IMR-90 (cell line): ENCODE measurements around the gene PHKB. TPM values are rescaled to one million over a fixed set of nuclear protein-coding genes. Genes with fewer than 3 reads are reported as not detected.

Experiments used
- ATAC-seq: fragments of 200-7000 bp; cut with Tn5 transposase; 2 replicates; pipeline ENCODE4 v1.9.1; 2020; ENCODE audit warnings: low read depth, mild to moderate bottlenecking, moderate library complexity
- BruUV-seq: library from RNA; stranded (reverse); fragments of 400-500 nt; replicated peaks from 2 replicates; lab custom pipeline; 2021; lab: Mats Ljungman, UMichigan
- CTCF ChIA-PET: fragments of 300-600 bp; formaldehyde crosslinking; extraction: SDS; loops from one replicate; lab custom pipeline; 2021; ENCODE audit warnings: antibody characterized with exemption; lab: Yijun Ruan, JAX
- POLR2A ChIA-PET: fragments of 300-600 bp; sonication (Branson Sonifier 250); formaldehyde crosslinking; loops from one replicate; lab custom pipeline; 2022; ENCODE audit warnings: antibody characterized with exemption; ENCODE audit not compliant: unreplicated experiment; lab: Charles Lee
- DNase-seq: peaks from one replicate; pipeline ENCODE4 v3.0.0; 2013
- H2AFZ ChIP-seq: replicated peaks from 2 replicates; pipeline ENCODE3; 2013; ENCODE audit warnings: low read length, mild to moderate bottlenecking; ENCODE audit not compliant: poor library complexity
- H2AK5ac ChIP-seq: 2 replicates; pipeline ENCODE4 v1.6.1; 2013; ENCODE audit warnings: low read depth, low read length, inconsistent platforms
- H2AK9ac ChIP-seq: replicated peaks from 2 replicates; pipeline ENCODE3; 2013; ENCODE audit warnings: mild to moderate bottlenecking, low read depth, low read length, moderate library complexity; ENCODE audit not compliant: poor library complexity
- H2BK120ac ChIP-seq: 2 replicates; pipeline ENCODE4 v1.6.1; 2013; ENCODE audit warnings: low read depth, low read length, inconsistent platforms
- H2BK15ac ChIP-seq: 3 replicates; pipeline ENCODE4 v1.6.1; 2013; ENCODE audit warnings: low read depth, low read length, inconsistent platforms
- H2BK20ac ChIP-seq: 2 replicates; pipeline ENCODE4 v1.6.1; 2013; ENCODE audit warnings: low read depth, mild to moderate bottlenecking, inconsistent platforms, low read length, moderate library complexity
- H2BK5ac ChIP-seq: 2 replicates; pipeline ENCODE4 v1.6.1; 2013; ENCODE audit warnings: mild to moderate bottlenecking, low read depth, low read length, inconsistent platforms; ENCODE audit not compliant: poor library complexity, severe bottlenecking
- H3K14ac ChIP-seq: replicated peaks from 2 replicates; pipeline ENCODE4 v1.6.1; 2013; ENCODE audit warnings: low read depth, low read length, inconsistent platforms
- H3K18ac ChIP-seq: 2 replicates; pipeline ENCODE4 v1.6.1; 2013; ENCODE audit warnings: low read depth, low read length, control low read depth
- H3K23ac ChIP-seq: 2 replicates; pipeline ENCODE4 v1.6.1; 2013; ENCODE audit warnings: low read depth, low read length, inconsistent platforms
- H3K27ac ChIP-seq: 2 replicates; pipeline ENCODE4 v1.5.1; 2013; ENCODE audit warnings: mild to moderate bottlenecking, control low read depth, low read length; ENCODE audit not compliant: insufficient read depth
- H3K27me3 ChIP-seq: 2 replicates; pipeline ENCODE4 v1.6.1; 2013; ENCODE audit warnings: low read length; ENCODE audit not compliant: control insufficient read depth, insufficient read depth
- H3K36me3 ChIP-seq: 2 replicates; pipeline ENCODE4 v1.6.1; 2013; ENCODE audit warnings: low read length, mixed read lengths; ENCODE audit not compliant: control insufficient read depth, insufficient read depth
- H3K4ac ChIP-seq: 2 replicates; pipeline ENCODE4 v1.6.1; 2013; ENCODE audit warnings: low read depth, low read length, inconsistent platforms
- H3K4me1 ChIP-seq: 2 replicates; pipeline ENCODE4 v1.6.1; 2013; ENCODE audit warnings: low read length, mixed read lengths; ENCODE audit not compliant: control insufficient read depth, insufficient read depth
- H3K4me2 ChIP-seq: 2 replicates; pipeline ENCODE4 v1.6.1; 2013; ENCODE audit warnings: low read depth, mild to moderate bottlenecking, control low read depth, low read length, moderate library complexity
- H3K4me3 ChIP-seq: 2 replicates; pipeline ENCODE4 v1.5.1; 2013; ENCODE audit warnings: low read depth, mild to moderate bottlenecking, control low read depth, low read length, moderate library complexity; ENCODE audit not compliant: insufficient read depth
- H3K56ac ChIP-seq: 2 replicates; pipeline ENCODE4 v1.6.1; 2013; ENCODE audit warnings: low read length, inconsistent platforms; ENCODE audit not compliant: insufficient read depth; ENCODE audit errors: extremely low read depth
- H3K79me1 ChIP-seq, 2 experiments: 2 replicates each; pipeline ENCODE4 v1.6.1; 2013; ENCODE audit warnings: low read length in 2 of 2, inconsistent platforms in 1 of 2, low read depth in 1 of 2
- H3K9ac ChIP-seq: 2 replicates; pipeline ENCODE4 v1.6.1; 2013; ENCODE audit warnings: low read depth, low read length, control low read depth
- H3K9me1 ChIP-seq: 2 replicates; pipeline ENCODE4 v1.6.1; 2013; ENCODE audit warnings: low read length, inconsistent platforms; ENCODE audit not compliant: insufficient read depth
- H3K9me3 ChIP-seq: 2 replicates; pipeline ENCODE4 v1.6.1; 2013; ENCODE audit warnings: low read length; ENCODE audit not compliant: control insufficient read depth, insufficient read depth
- H4K20me1 ChIP-seq: 2 replicates; pipeline ENCODE4 v1.6.1; 2013; ENCODE audit warnings: low read length, inconsistent platforms; ENCODE audit not compliant: insufficient read depth
- H4K5ac ChIP-seq: 2 replicates; pipeline ENCODE4 v1.6.1; 2013; ENCODE audit warnings: mild to moderate bottlenecking, low read depth, low read length, control low read depth
- H4K8ac ChIP-seq, 2 experiments: 2 replicates each; pipeline ENCODE4 v1.6.1; 2013; ENCODE audit warnings: low read depth in 2 of 2, low read length in 2 of 2, control low read depth in 1 of 2, inconsistent platforms in 1 of 2
- H4K91ac ChIP-seq: 2 replicates; pipeline ENCODE4 v1.6.1; 2013; ENCODE audit warnings: low read depth, low read length, inconsistent platforms; ENCODE audit not compliant: insufficient read depth
- MAZ ChIP-seq: IDR thresholded peaks from 2 replicates; pipeline ENCODE4 v1.6.1; 2012; ENCODE audit warnings: low read depth, mild to moderate bottlenecking, low read length, improper control_type of control experiment, moderate library complexity, borderline replicate concordance
- WGBS, 2 experiments: methylation state at CpG; one replicate each; pipeline versions ENCODE4 v1.1.5 to v1.1.7; 2013; ENCODE audit warnings: missing lambda C conversion rate in 2 of 2; ENCODE audit not compliant: insufficient read length in 1 of 2; ENCODE audit errors: extremely low coverage in 2 of 2; 5-methylcytosine and 5-hydroxymethylcytosine counted together
- dilution Hi-C: fragments of 300-500 bp; cut with HindIII; formaldehyde crosslinking; loops from one replicate; pipeline ENCODE4 v1.14.3; 2018; ENCODE audit warnings: low sequenced_read_pairs; ENCODE audit not compliant: unreplicated experiment
- in situ Hi-C: fragments of 300-500 bp; cut with MboI; formaldehyde crosslinking; loops from 3 replicates; pipeline ENCODE4 v1.14.3; 2019; ENCODE audit warnings: low sequenced_read_pairs, inconsistent platforms, mixed read lengths
- intact Hi-C: fragments of 100-400 bp; cut with micrococcal nuclease; formaldehyde crosslinking; loops from 2 replicates; pipeline ENCODE4 v1.10.0; 2022
- polyA plus RNA-seq, 3 experiments: library from polyadenylated mRNA; depleted of rRNA; stranded (reverse); fragments of >200 nt; gene quantifications; 2 replicates each; pipeline ENCODE4 v1.2.3, GENCODE V29; 2012; ENCODE audit warnings: low replicate concordance in 1 of 3
- total RNA-seq: library from RNA; depleted of rRNA; stranded (reverse); fragments of >200 nt; gene quantifications from 2 replicates; pipeline ENCODE4 v1.2.3, GENCODE V29; 2012
- TF ChIP-seq, protein P1 (sequence below): conservative IDR thresholded peaks from 2 replicates; pipeline ENCODE4 v1.5.1; 2012; ENCODE audit warnings: mild to moderate bottlenecking, low read depth, low read length, improper control_type of control experiment

The PHKB gene
- total and polyA plus RNA-seq, 2 of the 4 experiments (the other 2 are of a cell fraction), result 24.2 to 58.6 TPM

- no peaks in the 10 kb centered on the region for H3K36me3 ChIP-seq
- no peak overlapping the region for H3K18ac ChIP-seq
- no peak overlapping the region for H2AK9ac ChIP-seq
- no peak overlapping the region for H3K4me3 ChIP-seq
- H3K9ac ChIP-seq, result no peak overlapping the region
- H3K4me2 ChIP-seq, result no peak overlapping the region
- intact Hi-C loops (no loop called here), dilution Hi-C loops (no loop called here), in situ Hi-C loops (no loop called here)
- no peak overlapping the region for H2BK15ac ChIP-seq
- no peak overlapping the region for H3K27ac ChIP-seq
- no peak overlapping the region for H2AK5ac ChIP-seq
- H4K91ac ChIP-seq, result no peak overlapping the region
- BruUV-seq, result no TSS peak
- no peak overlapping the region for H2BK20ac ChIP-seq
- no peaks in the 10 kb centered on the region for H3K4me1 ChIP-seq
- DNase-seq, result no peak
- no peak overlapping the region for H3K14ac ChIP-seq
- H2BK5ac ChIP-seq, result no peak overlapping the region
- no peaks in the 10 kb centered on the region for H3K9me1 ChIP-seq
- H3K56ac ChIP-seq, result no peak overlapping the region
- ChIA-PET CTCF (no interaction called here), POLR2A (no interaction called here)
- H4K5ac ChIP-seq, result no peak overlapping the region
- no peaks in the 10 kb centered on the region for H4K20me1 ChIP-seq
- H3K9me3 ChIP-seq, result no peaks in the 10 kb centered on the region
- no peak overlapping the region for H4K8ac ChIP-seq
- TF ChIP-seq, protein P1, sequence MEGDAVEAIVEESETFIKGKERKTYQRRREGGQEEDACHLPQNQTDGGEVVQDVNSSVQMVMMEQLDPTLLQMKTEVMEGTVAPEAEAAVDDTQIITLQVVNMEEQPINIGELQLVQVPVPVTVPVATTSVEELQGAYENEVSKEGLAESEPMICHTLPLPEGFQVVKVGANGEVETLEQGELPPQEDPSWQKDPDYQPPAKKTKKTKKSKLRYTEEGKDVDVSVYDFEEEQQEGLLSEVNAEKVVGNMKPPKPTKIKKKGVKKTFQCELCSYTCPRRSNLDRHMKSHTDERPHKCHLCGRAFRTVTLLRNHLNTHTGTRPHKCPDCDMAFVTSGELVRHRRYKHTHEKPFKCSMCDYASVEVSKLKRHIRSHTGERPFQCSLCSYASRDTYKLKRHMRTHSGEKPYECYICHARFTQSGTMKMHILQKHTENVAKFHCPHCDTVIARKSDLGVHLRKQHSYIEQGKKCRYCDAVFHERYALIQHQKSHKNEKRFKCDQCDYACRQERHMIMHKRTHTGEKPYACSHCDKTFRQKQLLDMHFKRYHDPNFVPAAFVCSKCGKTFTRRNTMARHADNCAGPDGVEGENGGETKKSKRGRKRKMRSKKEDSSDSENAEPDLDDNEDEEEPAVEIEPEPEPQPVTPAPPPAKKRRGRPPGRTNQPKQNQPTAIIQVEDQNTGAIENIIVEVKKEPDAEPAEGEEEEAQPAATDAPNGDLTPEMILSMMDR, result no peak
- no peak for TF ChIP-seq MAZ
- H2BK120ac ChIP-seq, result no peak overlapping the region
- H3K23ac ChIP-seq, result no peak overlapping the region
- ATAC-seq, result no peak
- no CpG with 5 or more reads among the region's 4 CpGs for WGBS, 2 experiments
- no peaks in the 10 kb centered on the region for H3K27me3 ChIP-seq
- H3K4ac ChIP-seq, result no peak overlapping the region
- H3K79me1 ChIP-seq, result no peaks in the 10 kb centered on the region
- no peak overlapping the region for H2AFZ ChIP-seq
Measured at GRCh38 chr16:47722046-47722445, 260.9 kb downstream of the PHKB start.
